Stimulated activated naive CD4-positive, alpha-beta T cell (primary cell): ENCODE results near the gene DHX8.

Experiments
- DNase-seq, 6 experiments: peaks; one replicate each; lab custom pipeline; 2025; lab: John Stamatoyannopoulos, UW

Gene DHX8

DNA sequence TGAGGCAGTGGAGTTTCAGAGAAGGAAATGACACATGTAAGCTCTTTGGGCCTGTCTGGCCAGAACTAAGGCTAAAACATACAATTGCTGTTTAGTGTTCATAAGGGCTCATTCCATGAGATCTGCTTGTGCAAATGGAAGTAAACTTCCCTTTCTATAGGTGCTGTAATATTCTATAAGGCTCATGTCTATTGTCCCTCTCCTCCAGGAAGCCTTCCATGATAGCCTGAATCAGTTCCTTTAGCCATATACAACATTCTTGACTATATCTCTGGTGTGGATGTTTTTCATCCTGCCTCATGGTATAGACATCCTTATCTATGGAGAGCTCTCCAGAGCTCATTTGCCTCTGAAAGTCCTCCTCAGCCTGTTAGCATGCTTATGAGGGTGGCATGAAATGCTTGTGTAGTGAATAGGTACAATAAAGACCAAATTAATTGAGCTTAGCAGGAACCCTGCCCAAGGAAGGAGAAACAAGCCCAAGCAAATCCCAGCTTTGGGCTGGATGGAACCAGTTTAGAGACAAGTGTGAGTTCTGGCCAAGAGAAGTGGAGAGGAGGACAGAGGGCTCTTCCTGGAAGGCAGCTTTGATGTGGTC, 64.0 kb downstream of the DHX8 start:
- no peak for DNase-seq

DNA sequence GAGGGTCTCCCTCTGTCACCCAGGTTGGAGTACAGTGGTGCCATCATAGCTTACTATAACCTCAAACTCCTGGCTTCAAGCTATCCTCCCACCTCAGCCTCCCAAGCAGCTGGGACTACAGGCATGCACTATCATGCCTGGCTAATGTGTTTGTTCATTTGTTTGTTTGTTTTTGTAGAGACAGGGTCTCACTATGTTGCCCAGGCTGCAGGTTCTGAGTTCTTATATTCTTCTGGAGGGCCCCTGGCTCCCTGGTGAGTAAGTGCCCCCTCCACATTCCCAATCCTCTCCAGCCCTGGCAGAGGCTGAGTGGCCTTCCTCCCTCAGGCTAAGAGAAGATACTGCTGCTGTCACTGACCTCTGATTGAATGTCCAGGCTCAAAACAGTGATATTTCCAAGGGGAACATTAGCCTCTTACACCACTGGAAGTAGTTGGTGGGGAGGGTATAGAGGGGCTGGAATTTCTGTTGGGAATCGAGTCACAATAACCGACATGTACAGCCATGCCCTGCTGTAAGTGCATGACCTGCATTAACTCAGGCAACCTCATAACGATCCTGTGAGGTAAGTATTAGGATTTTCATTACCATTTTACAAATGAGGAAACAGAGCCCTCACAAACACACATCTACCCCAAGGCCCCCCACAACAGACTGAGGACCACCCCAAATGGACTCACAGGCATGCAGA, 65.1 kb downstream of the DHX8 start:
- DNase-seq: no peak

DNA sequence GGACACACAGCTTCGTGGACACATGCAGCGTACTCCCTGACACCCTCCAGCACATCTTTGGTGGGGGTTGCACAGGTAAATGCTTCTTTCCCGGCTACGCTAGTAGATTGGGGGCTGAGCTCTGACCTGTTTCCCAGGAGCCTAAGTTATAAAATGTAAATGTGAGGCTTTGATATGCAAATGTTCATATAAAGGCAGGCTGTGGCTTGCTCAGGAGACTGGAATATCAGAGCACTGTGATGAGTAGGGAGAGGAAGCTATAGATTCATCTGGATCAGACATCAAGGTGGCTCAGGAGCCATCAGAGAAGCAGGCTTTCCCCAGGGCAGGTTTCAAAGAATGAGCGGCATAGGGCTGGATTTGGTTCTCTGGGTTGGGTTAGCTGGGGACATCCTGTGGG, 65.7 kb downstream of the DHX8 start:
- no peak for DNase-seq

DNA sequence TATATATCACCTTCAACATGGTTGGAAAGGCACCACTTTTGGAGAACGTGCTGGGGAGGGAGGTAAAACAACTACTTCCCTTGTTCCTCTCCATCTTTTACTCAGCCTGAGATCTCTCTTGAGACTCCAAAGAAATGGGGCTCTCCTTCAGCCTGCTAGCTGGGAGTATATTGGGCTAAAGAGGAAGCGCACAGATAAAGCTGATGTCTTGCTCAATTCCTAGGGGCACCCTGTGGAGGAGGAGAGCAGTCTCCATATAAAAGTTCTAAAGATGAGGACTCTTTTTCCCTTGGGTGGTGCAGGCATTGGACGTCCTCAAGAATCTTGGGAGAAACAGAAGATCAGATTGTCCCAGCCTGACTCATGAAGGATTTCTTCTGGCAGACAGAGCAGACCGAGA, 67.0 kb downstream of the DHX8 start:
- DNase-seq: no peak

DNA sequence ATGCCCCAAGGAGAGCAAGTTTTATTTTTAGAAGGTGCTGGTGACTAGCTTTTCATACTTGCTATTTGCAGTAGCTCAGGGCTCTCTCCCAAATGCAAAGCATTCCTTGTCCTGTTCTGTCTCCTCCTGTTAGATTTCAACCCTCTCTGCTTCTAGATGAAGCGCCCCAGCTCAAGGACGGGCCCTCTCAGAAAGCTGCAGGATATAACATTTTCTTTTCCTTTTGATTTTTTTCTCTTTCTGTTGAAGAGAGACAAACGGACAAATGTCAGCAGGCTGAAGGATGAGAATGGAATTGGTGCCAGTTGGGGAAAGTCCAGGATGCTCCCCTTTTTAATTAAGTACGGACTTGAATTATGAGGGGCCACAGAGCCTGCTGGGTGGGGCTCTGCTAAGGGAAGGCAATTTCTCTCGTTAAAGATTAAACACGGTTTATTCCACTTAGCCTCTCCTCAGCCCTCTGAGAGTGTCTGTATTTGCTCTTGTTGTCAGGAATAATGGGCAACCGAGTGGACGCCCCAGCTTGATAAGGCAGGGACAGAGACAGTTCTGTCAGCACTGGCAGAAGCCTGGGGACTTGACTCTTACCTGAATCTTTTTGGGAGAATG, 68.6 kb downstream of the DHX8 start:
- no peak for DNase-seq

DNA sequence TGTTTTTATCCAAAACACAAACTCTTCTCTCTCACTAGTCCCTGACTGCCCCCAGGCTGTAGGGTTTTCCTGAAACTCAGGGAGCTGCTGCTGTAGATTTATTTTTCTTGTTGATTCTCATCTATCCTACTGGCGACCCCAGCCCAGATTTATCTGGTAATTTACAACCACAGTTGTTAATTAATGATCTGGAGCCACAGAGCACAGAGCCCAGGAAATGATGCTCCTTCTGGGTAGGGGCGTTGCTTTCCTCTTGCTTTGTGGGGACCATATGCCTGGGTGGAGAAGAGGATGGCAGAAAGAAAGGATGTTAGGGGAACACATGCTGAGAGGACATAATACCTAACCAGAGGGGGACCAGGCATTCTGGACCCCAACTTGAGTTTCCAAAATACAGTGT, 69.8 kb downstream of the DHX8 start:
- DNase-seq: no peak

DNA sequence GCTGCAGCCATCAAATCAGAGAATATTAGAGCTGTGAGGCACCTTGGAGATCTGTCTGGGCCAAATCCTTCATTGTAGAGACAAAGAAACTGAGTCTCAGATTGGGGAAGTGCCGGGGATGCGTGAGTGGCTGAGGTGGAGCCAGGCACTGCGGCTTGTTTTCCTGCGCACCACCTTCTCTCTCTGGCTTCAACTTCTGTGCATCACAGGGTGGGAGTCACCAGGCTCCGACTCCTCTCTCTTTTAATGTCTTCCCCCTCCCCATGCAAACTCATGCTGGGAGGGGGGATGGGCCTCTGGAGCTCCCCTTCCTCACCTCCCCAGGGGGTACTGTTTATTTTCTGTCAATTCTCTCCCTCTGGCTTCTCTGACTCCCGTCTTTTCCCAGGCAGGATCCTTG, 71.1 kb downstream of the DHX8 start:
- no peak for DNase-seq

DNA sequence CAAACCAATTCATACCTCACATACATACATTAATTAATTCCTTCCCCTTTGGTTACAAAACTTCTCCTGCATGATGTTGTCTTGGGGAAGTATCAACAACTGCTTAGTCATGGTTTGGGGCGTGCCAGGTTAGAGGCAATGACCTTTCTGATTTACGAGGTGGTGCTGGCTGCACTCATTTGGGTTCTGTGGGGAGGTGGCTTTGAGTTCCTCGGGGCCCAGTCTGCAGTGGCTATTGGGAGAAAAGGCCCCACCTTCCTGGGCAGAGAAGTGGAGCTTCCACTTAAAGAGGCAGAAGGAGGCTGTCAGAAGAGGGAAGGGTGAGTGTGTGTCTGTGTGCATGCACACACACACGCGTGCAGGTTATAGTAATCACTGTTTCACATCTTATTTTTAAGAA, 72.5 kb downstream of the DHX8 start:
- DNase-seq: no peak

DNA sequence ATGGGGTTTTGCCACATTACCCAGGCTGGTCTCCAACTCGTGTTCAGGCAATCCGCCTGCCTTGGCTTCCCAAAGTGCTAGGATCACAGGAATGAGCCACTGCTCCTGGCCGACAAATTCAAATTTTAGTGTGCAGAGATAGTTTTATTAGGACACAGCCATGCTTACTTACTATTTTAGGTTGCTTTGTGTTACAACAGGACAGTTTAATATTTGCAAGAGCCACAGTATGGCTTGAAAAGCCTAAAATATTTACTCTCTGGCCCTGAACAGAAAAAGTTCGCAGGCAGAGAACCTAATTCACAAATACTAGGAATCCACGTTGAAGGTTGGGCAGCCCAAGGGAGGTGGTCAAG, 75.0 kb downstream of the DHX8 start:
- no peak for DNase-seq

DNA sequence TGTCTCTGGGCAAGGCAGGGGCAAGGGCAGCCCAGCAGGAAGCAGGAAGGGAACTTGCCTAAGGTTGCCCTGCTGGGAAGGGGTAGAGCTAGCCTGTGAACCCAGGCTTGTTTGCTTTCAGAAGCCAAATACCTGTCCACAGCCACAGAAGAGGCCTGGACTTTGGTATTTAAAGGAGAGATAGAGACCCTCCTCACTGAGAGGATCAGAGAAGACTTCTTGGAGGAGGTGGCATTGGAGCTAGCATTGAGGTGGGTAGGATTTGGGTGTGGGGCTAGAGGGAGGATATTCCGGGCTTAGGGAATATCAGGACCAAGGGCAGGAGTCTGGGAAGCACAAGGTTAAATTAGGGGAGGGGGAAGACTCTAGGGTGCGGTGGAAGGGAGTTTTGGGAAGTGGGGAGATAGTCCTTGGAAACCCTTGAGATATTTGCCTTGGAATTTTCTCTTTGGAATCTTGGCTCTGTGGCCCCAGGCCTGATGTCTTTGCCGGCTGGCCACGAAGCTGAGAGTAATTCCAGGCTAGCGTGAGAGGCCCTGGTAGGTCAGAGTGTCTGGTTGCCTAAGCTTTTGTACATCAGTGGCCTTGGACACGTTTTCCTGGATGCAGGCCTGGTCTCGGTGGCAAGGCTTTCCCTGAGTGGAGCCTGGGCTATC, 75.5 kb downstream of the DHX8 start:
- no peak for DNase-seq

DNA sequence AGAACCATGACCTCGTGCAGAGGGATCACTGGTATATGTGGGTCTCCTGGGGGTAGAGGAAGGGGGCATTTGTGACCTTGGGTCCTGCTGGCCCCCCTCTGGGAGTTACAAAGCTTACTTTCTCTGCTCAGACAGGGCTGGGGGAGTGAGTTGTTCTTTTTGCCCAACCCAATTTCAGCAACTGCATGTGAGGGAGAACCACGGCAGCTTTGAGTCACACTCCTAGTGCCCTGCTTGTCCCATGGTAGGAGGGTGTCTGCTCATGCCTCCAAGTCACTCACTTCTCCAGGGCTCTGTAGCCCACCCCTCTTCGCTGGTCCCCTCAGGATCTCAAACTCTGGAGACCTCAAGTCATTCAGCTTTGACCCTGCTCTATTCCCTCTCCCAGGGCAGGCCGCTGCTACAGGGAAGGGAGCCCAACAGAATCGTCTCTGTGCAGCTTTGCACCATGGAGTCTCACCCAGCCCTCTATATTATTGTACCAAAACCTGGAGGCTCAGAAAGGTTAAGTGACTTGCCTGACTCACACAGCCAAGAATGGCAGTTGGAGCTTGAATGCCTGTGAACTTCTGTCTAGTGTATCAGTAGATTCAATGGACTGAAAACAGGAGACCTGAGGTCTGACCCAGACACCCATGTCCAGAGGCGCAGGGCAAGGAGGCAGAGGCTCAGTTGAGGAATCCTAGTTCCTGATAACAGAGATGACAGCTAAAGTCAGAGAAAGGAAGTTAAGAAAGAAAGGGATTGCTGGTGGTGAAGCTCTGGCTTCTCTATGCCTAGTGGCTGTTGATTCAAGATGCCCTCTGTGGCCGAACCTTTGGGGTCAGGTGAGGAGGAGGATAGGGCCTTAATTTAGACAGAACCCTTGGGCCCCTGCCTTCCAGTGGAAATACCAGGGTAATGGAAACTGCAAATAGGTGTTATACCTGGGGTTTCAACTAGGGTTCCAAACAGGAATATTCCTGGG, 77.0 kb downstream of the DHX8 start:
- DNase-seq: no peak

DNA sequence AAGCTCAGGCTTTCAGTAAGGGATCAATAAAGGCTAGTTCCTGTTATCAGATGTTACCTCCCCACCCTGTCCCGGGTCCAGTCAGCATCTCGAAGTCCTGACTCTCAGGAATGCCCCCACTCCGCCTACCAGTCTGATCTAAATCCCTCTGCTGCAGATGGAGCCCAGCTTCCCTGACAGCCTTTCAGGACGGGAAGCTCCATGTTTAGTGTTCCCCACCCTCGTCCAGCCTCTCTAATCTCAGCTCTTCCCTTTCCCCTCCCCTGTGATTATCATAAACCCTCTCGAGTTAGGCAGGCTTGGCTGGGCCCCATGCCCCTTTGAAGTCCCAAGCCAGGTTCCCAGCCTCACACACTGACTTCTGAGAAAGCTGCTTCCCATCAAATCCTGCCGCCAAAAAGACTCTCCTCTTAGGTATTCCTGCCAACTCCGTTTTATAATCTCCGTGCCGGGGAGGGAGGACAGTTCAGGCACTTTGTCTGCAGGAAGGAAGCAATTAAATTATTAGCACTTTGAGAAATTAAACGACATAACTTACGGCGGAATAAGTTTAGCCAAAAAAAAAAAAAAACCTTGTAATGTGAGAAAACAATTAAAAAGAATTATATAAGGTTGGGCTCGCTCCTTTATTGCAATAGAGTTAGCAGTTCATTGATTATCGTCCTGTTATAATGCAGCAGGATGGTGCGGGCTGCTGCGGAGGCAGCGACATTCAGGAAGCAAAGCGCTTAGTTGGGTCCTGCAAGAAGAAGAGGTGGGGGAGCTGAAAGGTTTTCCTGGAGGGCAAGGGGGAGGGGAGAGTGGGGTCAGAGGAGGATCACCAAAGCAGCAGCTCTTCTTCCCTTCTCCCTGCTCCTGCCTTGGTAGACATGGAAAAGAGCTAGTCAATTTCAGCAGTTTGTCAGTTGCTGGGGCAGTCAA, 79.2 kb downstream of the DHX8 start:
- no peak for DNase-seq

DNA sequence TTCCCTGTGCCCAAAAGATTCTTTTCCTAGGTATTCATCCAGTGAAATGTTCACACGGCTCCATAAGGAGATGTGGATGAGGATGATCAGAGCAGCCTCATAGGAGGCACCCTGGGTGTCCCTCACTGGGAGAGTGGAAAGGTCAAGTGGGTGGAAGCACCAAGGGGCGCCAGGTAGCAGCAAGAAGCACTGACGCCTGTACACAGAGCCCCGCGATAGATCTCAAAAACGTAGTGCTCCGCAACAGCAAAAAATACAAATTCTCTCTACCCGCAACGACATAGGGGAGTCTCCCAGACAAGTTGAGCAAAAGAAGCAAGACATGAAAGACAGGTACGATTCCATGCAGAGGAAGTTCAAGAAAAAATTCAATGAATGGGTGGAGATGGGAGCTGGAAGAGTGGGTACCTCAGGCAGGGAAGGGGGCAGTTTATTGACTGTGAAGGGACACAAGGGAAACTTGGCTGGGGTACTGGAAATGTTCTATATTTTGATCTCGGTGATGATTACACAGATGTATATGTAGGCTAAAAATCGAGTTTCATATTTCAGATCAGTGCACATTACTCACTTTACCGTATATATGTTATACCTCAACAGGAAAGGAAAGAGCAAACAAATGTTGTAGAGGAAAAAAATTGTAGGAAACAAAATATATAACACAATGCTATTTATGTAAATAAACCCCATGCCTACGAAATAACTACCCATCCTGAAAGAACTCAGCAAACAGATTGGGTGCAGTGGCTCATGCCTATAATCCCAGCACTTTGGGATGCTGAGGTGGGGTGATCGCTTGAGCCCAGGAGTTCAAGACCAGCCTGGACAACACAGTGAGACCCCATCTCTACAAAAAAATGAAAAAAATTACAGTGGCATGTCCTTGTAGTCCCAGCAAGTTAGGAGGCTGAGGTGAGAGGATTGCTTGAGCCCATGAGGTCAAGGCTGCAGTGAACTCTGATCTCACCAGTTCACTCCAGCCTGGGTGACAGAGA, 80.1 kb downstream of the DHX8 start:
- no peak for DNase-seq

DNA sequence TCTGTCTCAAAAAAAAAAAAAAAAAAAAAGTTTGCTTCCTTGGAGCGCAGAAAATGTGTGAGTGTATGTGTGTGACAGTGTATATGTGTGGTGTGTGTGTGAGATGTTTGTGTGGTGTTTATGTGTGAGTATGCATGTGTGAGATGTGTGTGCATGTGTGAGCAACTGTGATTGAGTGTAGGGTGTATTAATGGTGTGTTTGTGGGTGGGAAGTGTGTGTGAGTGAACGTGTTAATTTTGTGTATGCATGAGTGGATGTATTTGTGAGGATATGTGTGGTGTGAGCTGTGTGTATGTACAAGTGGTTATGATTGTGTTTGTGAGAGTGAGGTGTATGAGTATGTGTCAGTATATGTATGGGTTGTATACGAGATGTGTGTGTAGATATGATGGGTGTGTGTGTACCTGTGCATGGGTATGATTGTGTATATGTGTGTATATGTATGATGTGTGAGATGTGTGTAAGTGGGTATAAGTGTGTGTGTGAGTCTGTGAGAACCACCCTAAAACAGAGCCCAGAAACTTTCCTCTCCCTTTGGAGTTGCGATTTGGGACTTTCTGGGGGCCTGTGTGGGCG, 84.8 kb downstream of the DHX8 start:
- DNase-seq: no peak

DNA sequence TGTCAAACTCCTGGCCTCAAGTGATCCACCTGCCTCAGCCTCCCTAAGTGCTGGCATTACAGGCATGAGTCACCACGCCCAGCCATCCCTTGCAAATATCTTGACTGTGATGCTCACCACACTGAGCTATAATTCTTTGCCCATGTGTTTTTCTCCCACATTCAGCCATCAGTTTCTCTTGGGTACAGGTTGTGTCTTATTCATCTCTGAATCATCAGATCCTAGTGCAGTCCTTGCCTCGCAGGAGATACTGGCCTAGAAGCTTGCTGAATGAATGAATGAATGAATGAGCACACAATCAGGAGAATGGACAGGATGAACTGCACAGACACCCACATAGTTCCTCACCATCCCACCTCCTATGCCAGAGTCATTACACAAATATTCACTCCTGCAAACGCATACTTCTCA, 86.7 kb downstream of the DHX8 start:
- DNase-seq: no peak

DNA sequence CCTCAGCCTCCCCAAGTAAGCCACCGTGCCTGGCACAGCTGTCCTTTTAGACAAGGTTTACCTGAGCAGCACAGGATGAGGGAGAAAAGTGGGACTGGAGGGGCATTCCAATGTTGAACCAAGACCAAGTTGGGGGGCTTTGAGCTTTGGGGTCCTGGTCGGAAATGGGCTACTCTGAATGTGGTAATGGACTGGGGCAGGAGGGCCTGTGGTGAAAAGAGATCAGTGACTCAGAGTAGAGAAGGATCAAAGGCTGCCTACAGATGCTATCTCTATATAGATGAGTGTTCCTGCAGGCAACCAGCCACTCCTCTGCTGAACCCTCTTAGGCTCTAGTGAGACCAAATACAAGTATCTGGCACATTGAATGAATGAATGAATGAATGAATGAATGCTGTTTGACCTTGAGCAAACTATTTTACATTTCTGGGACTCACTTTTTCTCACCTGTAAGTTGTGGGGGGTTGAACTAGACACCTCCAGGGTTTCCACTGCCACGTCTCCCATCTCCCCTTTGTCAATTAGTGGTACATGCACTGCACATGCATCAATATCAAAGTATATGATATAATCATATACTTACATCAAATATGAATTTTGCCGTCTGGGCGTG, 88.7 kb downstream of the DHX8 start:
- DNase-seq: no peak

DNA sequence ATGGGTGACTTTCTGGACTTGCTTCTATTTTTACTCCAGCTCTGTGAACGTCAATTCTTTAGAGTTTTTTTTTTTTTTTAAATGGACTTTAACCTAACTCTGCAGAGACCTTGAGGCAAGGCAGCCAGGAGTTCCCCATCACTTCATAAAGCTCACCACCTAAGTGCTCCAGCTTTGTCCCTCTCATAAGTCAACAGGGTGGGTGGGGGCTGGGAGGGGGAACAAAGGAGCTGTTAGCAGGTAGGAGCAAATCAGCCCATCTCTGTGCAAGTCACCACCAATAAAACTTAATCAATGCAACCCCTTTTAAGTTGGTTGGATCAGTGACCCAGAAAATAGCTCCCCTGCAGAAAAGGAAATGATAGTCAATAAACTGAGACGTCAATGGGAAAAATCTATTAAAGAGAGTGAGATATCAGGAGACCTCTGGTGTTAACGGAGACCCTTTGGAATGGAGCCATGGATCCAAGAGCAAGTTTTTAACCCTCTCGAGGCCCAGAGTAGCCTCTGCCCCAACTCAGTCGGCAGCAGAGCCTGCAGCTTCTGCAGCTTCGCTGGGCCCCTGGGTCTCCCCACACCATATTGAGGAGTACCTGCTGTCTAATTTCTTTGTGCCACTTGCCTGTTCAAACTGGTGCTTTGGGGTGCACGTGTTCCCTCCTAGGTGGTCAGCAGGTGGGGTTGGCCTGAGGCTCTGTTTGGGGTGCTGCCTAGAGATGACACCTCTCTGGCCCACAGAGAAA, 90.0 kb downstream of the DHX8 start:
- DNase-seq: no peak

DNA sequence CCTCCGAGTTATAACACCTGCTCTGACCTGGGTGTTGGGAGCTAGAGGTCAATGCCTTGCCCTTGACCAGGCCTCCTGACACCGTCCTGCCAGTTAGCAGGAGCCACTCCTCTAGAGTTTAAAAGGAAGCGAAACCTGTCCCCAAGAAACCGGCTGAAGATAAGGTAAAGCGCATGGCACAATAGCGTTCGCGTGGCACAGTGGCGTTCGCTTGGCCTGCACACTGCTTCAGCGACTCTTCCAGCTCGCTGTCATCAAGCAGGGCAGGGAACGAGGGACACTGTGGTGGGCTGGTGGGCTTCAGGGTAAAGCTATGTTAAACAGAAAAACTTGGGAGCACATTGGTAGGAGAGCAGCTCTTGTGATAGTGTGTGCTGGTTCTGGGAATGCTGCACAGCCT, 90.6 kb downstream of the DHX8 start:
- no peak for DNase-seq
